Activated B cell treated with CpG ODN at 0.5 μM for 24 hours (primary cell): ENCODE data around the gene SLC43A3. TPM values are rescaled to one million over a fixed set of nuclear protein-coding genes. Genes with fewer than 3 reads are reported as not detected.

Source experiments
- ATAC-seq: fragments of 200-7000 bp; cut with Tn5 transposase; one replicate; pipeline ENCODE4 v1.10.0; 2021; ENCODE audit warnings: low read depth, mild to moderate bottlenecking, moderate library complexity
- CTCF ChIA-PET: fragments of 350-600 bp; sonication (Branson Sonifier 250); formaldehyde crosslinking; loops from one replicate; lab custom pipeline; 2021; ENCODE audit warnings: antibody characterized with exemption; lab: Charles Lee
- POLR2A ChIA-PET: fragments of 350-600 bp; sonication (Branson Sonifier 250); formaldehyde crosslinking; loops from one replicate; lab custom pipeline; 2021; ENCODE audit warnings: antibody characterized with exemption; lab: Charles Lee
- DNase-seq: peaks from one replicate; pipeline ENCODE4 v3.0.0; 2022
- H3K27ac Mint-ChIP-seq: one replicate; pipeline ENCODE4 v1.8.0; 2020; ENCODE audit warnings: mixed read lengths
- H3K27me3 Mint-ChIP-seq: one replicate; pipeline ENCODE4 v1.8.0; 2021; ENCODE audit warnings: mixed read lengths
- H3K36me3 Mint-ChIP-seq: one replicate; pipeline ENCODE4 v1.8.0; 2021; ENCODE audit warnings: low read depth, mixed read lengths
- H3K4me1 Mint-ChIP-seq: one replicate; pipeline ENCODE4 v1.8.0; 2021; ENCODE audit warnings: mixed read lengths
- H3K4me3 Mint-ChIP-seq: one replicate; pipeline ENCODE4 v1.8.0; 2020; ENCODE audit warnings: mild to moderate bottlenecking, mixed read lengths
- H3K9me3 Mint-ChIP-seq: one replicate; pipeline ENCODE4 v1.8.0; 2020; ENCODE audit warnings: mixed read lengths
- intact Hi-C: fragments of 100-400 bp; cut with micrococcal nuclease; formaldehyde crosslinking; loops from one replicate; pipeline ENCODE4 v1.15.1; 2024
- total RNA-seq: library from RNA; stranded (reverse); gene quantifications from 2 replicates; pipeline ENCODE4 v1.2.3, GENCODE V29; 2022
- TF ChIP-seq, protein P1 (sequence below): fragments of 200-600 bp; IDR thresholded peaks from one replicate; pipeline ENCODE4 v1.8.0; 2022; ENCODE audit warnings: antibody characterized with exemption, mild to moderate bottlenecking

SLC43A3 gene
- total RNA-seq, 1 donor from 2014 or later: 237 TPM

DNA sequence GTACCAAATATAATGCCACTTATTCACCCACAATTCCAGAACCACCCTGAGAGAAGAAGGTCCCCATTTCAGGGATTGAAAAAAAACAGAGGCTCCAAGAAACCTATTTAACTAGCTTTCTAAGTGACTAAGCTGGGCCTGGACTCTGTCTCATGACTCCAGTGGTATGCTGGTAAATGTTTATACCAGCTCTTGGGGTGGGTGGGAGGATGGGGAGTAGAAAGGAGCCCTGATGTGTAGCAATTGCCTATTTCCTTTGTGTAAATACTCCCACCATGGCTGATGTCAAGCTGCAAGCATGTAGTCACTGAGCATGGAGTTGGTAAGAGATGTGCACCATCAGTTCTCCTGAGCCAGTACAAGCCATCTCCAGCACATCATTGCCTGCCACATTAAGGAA, 48.7 kb downstream of the SLC43A3 start:
- H3K27me3 Mint-ChIP-seq: peaks cover 19% of the 10 kb centered on the region
- POLR2A ChIA-PET: no interaction called here
- no peak for DNase-seq
- H3K36me3 Mint-ChIP-seq: no peaks in the 10 kb centered on the region
- H3K4me1 Mint-ChIP-seq: no peaks in the 10 kb centered on the region
- no peak overlapping the region for H3K4me3 Mint-ChIP-seq
- no peaks in the 10 kb centered on the region for H3K9me3 Mint-ChIP-seq
- ATAC-seq: no peak
- intact Hi-C loops: no loop called here
- TF ChIP-seq, protein P1, sequence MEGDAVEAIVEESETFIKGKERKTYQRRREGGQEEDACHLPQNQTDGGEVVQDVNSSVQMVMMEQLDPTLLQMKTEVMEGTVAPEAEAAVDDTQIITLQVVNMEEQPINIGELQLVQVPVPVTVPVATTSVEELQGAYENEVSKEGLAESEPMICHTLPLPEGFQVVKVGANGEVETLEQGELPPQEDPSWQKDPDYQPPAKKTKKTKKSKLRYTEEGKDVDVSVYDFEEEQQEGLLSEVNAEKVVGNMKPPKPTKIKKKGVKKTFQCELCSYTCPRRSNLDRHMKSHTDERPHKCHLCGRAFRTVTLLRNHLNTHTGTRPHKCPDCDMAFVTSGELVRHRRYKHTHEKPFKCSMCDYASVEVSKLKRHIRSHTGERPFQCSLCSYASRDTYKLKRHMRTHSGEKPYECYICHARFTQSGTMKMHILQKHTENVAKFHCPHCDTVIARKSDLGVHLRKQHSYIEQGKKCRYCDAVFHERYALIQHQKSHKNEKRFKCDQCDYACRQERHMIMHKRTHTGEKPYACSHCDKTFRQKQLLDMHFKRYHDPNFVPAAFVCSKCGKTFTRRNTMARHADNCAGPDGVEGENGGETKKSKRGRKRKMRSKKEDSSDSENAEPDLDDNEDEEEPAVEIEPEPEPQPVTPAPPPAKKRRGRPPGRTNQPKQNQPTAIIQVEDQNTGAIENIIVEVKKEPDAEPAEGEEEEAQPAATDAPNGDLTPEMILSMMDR: no peak
- CTCF ChIA-PET: no interaction called here
- no peak overlapping the region for H3K27ac Mint-ChIP-seq

DNA sequence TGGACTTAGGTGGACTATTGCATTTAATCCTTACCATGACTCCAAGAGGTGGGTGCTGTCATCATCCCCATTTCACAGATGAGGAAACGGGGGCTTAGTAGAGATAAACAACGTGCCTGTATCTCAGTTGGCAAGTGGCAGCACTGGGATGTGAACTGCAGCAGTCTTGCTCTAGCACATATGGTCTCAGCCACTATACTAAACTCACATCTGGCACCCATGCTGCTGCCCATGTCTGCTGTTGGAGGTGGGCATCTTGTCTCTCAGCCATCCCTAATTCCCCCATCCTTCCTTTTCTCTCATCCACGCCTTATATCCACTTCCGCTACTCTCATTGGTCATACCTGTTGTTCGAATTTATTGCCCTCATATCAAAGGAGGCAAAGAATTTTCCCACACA, 49.8 kb downstream of the SLC43A3 start:
- TF ChIP-seq, protein P1: no peak
- H3K27me3 Mint-ChIP-seq: peaks cover 15% of the 10 kb centered on the region
- no peaks in the 10 kb centered on the region for H3K4me1 Mint-ChIP-seq
- H3K9me3 Mint-ChIP-seq: no peaks in the 10 kb centered on the region
- no peak overlapping the region for H3K27ac Mint-ChIP-seq
- intact Hi-C loops: no loop called here
- no peak overlapping the region for H3K4me3 Mint-ChIP-seq
- POLR2A ChIA-PET: no interaction called here
- CTCF ChIA-PET: no interaction called here
- H3K36me3 Mint-ChIP-seq: no peaks in the 10 kb centered on the region
- DNase-seq (no peak), ATAC-seq (no peak)

DNA sequence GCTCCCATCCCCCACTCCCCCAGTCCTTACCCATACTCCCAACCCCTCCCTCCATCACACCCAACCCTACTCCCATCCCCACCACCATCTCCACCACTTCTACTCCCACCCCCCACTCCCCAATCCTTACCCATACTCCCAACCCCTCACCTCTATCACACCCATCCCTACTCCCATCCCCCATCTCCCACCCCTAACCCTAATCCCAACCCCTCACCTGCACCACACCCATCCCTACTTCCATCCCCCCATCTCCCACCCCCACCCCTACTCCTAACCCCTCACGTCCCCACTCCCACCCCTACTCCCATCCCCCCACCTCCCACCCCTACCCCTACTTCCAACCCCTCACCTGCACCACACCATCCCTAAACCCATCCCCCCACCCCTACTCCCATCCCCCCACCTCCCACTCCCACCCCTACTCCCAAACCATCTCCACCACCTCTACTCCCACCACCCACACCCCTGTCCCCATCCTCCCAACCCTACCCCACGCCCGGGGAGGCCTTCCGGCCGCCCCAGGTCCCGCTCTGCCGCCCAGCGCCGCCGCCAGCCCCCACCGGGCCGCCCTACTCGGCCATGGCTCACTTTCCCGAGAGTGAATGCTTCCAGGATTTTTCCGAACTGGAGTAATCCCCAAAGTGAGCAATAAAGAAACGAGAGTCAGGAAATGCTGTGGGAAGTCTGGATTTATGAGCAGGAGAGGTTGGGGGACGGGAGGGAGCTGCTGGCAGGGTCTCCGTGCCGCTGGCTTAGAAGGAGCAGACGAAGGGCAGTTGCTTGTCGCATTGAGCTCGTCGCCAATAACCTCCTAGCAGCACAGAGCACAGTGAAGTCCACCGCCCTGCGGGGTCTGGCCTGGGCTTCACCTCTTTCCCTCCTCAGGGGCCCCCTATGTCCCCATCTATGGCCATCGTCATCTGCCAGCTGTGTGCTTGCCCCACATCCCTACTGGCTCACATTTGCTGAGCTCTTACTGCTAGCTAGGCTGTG, 50.5 kb downstream of the SLC43A3 start:
- ChIA-PET POLR2A (no interaction called here), CTCF (no interaction called here)
- Mint-ChIP-seq H3K9me3 (no peaks in the 10 kb centered on the region), H3K36me3 (no peaks in the 10 kb centered on the region), H3K27me3 (peaks cover 14% of the 10 kb centered on the region), H3K4me1 (no peaks in the 10 kb centered on the region), H3K27ac (no peak overlapping the region), H3K4me3 (no peak overlapping the region)
- DNase-seq: no peak
- ATAC-seq: no peak
- intact Hi-C loops: no loop called here
- TF ChIP-seq, protein P1: no peak

DNA sequence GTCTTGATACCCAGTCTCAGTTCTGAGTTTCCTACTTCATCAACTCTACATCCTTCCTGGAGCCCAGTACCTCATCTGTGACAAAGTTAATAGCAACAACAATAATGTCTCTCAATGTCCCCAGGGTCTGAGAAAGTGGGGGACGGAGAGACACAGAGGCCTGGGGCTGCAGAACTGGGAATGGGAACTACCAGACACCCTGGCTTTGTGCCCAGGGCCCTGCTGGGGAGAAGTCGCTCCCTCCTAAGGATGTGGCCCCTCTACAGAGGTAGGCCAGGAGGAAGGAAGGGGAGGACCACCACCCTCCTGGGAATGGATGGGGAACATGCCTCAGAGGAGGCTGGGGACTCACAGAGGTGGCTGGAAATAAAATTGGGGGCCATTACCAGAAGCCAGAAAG, 51.4 kb downstream of the SLC43A3 start:
- ATAC-seq: no peak
- Mint-ChIP-seq H3K27me3 (peaks cover 14% of the 10 kb centered on the region), H3K36me3 (no peaks in the 10 kb centered on the region)

DNA sequence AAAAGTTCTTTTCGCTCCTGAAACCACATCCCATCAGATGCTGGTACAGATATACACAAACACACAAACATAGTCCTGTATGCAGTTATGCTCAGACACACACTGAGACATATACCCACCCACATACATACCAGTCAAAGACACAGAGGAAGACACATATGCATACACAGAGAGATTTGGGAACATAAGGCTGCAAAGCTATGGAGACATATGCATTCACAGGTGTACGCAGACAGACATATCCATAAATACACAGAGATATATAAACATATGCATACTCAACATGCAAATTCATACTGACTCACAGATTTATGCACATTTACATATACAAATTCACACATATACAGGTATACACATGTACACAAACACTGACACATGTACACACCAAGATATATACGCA, 52.0 kb downstream of the SLC43A3 start:
- ATAC-seq: no peak
- TF ChIP-seq, protein P1: no peak
- Mint-ChIP-seq H3K36me3 (no peaks in the 10 kb centered on the region), H3K4me3 (no peak overlapping the region), H3K27me3 (peaks cover 12% of the 10 kb centered on the region), H3K9me3 (no peaks in the 10 kb centered on the region), H3K27ac (no peak overlapping the region), H3K4me1 (no peaks in the 10 kb centered on the region)
- no peak for DNase-seq
- ChIA-PET POLR2A (no interaction called here), CTCF (no interaction called here)
- intact Hi-C loops: no loop called here

More for the DNA sequence above, 51.4 kb downstream of the SLC43A3 start:
- intact Hi-C loops: no loop called here
- Mint-ChIP-seq H3K4me3 (no peak overlapping the region), H3K27ac (no peak overlapping the region), H3K9me3 (no peaks in the 10 kb centered on the region), H3K4me1 (no peaks in the 10 kb centered on the region)
- ChIA-PET CTCF (no interaction called here), POLR2A (no interaction called here)
- TF ChIP-seq, protein P1: no peak
- DNase-seq: no peak
